Activated T-helper 17 cell treated with anti-CD3 and anti-CD28 coated beads, Interleukin-2, amount 50 U/mL, for 72 hours (primary cell): ENCODE measurements around the gene FUT1. TPM values are rescaled to one million over a fixed set of nuclear protein-coding genes. Genes with fewer than 3 reads are reported as not detected.
A peak's percentile ranks its signal among the peaks of the same experiment; 100 is the strongest.
"Not testable (repeated sequence)": the region's sequence is repeated elsewhere in the genome, so short reads cannot be mapped to it uniquely, and the experiment has no call there.

ENCODE experiments used
- ATAC-seq: fragments of 150-1000 bp; cut with Tn5 transposase; replicated peaks from 2 replicates; pipeline ENCODE4 v1.10.0; 2021; ENCODE audit warnings: mild to moderate bottlenecking, moderate library complexity
- H3K27ac Mint-ChIP-seq: one replicate; pipeline ENCODE4 v1.8.0; 2022; ENCODE audit warnings: mixed read lengths
- H3K27me3 Mint-ChIP-seq: one replicate; pipeline ENCODE4 v1.8.0; 2022; ENCODE audit warnings: mixed read lengths
- H3K36me3 Mint-ChIP-seq: one replicate; pipeline ENCODE4 v1.8.0; 2022; ENCODE audit warnings: low read depth, mild to moderate bottlenecking, mixed read lengths
- H3K4me1 Mint-ChIP-seq: one replicate; pipeline ENCODE4 v1.8.0; 2022; ENCODE audit warnings: mixed read lengths
- H3K4me3 Mint-ChIP-seq: one replicate; pipeline ENCODE4 v1.8.0; 2022; ENCODE audit warnings: mild to moderate bottlenecking, mixed read lengths
- H3K9me3 Mint-ChIP-seq: one replicate; pipeline ENCODE4 v1.8.0; 2022; ENCODE audit warnings: mixed read lengths
- total RNA-seq, 2 donors: library from RNA; stranded (reverse); gene quantifications; one replicate each; pipeline ENCODE4 v1.2.3, GENCODE V29; 2022

The FUT1 gene
- under 1 TPM; 0.30 to 0.40 TPM for total RNA-seq

DNA sequence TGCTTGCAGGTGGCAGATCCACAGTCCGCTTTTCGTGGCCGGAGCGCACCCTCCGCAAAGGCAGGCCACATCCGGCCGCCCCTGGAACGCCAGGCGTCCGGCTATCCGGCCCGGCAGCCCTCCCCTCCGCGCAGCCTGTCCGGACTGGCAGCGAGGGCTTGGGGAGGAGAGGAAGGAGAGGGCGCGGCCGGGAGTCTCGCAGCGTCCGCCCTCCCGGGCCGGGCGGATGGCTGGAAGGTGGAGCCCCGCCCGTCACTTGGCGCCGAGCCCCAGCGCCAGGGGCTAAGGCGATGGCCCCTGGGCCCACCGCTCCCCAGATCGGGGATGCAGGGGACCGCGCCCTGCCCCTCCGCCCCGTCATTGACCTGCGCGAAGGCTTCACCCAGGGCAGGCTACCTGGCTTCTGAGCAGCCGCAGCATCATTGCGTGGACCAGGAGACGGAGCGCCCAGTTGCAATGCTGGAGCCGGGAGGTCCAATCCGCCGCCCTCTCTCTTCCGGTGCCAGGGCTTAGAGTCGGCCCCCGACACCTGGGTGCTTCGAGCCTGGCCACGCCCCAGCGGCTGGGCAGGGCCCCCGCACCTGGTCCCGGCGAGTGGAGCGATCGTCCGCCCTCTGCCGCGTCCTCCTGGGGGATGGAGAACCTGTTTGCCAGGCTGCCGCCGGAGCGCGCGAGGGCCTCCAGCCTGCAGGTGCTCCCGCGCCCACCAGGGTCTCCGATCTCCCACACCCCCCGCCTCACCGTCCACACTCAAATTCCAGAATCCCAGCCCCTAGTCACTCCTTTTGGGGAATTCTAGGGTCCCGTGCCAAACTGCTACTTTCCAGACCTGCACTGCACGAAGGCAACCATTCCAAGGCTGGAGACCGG lies at the start of gene FUT1:
TSS of gene FUT1 (minus strand) at position 146 of the 870 bp plus-strand sequence. CDS start 1,360 bp downstream, outside the sequence.
- no peaks in the 10 kb centered on the region for H3K9me3 Mint-ChIP-seq
- no peak within 1 kb of the TSS for H3K27ac Mint-ChIP-seq
- no peaks in the 10 kb centered on the region for H3K36me3 Mint-ChIP-seq

DNA sequence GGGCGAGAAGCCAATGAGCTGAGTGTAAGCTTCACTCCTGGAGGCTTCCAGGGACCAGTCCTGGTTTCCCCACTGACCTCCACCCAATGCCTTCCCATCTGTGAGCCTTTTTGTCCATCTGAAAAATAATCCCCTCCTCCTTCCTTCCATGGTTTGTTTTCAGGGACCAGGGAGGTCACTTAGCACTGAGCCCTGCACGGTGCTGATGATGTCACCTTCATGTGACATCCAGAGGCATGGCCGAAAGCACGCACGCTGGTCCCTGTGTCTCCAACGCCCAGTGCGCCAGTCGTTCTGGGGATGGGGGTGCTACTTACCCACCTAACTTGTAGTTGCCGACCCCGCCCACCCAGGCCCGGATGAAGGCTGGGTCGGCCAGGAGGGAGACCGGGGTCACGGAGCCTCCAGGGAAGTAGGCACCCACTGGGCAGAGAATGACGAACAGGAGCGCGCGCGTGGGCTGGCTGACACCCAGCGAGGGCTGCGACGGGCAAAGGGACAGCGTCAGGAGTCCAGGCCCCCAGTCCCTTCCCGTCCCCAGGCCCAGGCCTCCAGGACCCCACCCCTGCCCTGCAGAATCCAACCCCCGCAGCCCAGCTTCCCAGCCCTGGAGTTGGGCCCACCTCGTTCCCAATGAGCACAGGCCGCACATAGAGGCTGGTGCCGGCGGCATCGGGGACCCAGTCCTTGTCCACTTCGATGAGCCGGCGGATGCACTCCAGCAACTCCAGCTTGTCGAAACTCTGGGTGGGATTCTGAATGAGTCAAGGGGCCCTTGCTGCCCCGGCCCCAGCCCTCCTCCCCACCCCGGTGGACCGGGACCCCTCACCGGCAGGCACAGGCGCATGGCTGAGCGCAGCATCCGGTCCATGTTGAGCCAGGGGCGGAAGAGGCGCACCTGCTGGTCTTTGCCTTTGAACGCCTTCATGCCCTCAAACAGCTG lies 47.2 kb upstream of the FUT1 start:
- Mint-ChIP-seq H3K9me3 (no peaks in the 10 kb centered on the region), H3K36me3 (no peaks in the 10 kb centered on the region), H3K4me3 (no peak overlapping the region), H3K27ac (no peak overlapping the region), H3K4me1 (peaks cover 9% of the 10 kb centered on the region), H3K27me3 (no peaks in the 10 kb centered on the region)
- no peak for ATAC-seq

More for the DNA sequence above, at the start of gene FUT1:
- Mint-ChIP-seq H3K4me3 (peak within 1 kb of the TSS; percentile 78), H3K27me3 (peaks cover 10% of the 10 kb centered on the region), H3K4me1 (peaks cover 8% of the 10 kb centered on the region)
- peak; percentile 79 for ATAC-seq

DNA sequence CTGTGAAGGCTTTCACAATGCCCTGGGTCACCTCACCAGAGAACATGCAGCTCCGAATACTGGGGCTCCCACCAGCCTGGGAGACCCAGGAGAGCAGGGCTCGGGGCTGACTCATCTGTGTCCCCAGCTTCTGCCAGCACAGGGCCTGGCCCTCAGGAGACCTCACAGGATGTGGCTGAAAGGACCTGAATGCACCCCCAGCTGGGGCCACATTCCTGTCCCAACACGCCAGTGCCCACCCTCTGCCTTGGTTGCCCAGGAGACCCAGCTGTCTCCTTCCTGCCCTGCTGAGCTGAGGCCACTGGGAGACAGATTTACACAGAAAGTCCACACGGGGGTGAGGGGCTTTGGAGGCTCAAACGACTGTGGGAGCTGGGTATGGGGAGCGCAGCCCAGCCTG lies 46.5 kb upstream of the FUT1 start:
- Mint-ChIP-seq H3K27me3 (no peaks in the 10 kb centered on the region), H3K27ac (no peak overlapping the region), H3K9me3 (no peaks in the 10 kb centered on the region), H3K4me3 (no peak overlapping the region), H3K36me3 (no peaks in the 10 kb centered on the region), H3K4me1 (peaks cover 9% of the 10 kb centered on the region)
- ATAC-seq = no peak

DNA sequence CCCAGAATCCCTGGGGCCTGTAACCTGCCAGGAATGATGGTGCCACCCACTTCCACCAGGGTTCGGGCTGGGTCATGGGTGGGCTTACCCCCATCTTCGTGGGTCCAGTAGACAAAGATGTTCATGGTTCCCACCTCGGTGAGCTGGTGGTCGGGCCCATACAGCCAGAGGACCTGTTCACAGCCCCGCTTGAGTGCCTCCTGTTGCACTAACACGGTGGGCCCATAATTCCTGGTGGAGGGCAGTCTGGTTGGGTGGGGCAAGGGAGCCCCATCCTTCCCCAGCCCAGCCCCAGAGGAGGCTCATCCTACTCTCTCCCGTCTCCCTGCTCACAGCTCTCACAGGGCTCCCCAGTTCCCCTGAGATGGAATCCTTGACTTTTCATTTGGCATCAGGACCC lies 44.7 kb upstream of the FUT1 start:
- Mint-ChIP-seq H3K27ac (peak overlapping the region; percentile 66), H3K9me3 (no peaks in the 10 kb centered on the region), H3K4me1 (peaks cover 9% of the 10 kb centered on the region), H3K36me3 (no peaks in the 10 kb centered on the region), H3K4me3 (no peak overlapping the region), H3K27me3 (no peaks in the 10 kb centered on the region)
- no peak for ATAC-seq

DNA sequence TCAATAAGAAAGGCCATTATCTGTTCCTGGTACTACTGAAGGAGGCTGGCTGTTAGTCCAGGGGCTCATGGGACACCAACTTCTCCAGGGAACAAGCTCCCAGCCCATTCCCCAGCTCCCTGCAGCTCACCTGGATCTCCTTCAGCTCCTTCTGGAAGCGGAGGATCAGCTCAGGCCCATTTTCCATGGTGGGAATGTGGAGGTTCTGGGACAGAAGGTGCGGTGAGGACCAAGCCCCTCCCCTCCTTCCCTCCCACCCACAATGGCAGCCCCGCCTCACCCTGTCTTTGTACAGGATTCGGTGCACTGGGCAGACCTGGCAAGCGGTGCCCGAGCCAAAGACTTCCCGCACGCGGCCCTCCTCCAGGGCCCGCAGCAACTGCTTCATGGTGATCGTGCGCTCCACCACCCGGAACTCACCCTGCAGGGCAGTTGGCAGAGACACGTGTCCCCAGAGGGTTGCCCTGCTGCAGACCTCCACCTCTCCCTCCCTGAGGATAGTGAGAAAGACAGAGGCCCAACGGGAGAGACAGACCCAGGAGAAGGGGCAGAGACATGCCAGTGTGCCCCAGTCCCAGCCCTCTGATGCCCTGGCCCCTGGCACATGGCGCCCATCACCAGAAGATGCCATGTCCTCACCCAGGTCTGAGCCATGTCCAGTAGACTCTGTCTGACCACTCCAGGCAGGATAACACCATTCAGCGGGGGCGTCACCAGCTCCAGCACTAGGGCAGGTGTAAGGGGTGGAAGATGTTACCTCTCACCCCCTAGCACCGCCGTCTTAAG lies 44.0 kb upstream of the FUT1 start:
- H3K27ac Mint-ChIP-seq = no peak overlapping the region
- H3K27me3 Mint-ChIP-seq = no peaks in the 10 kb centered on the region
- no peak overlapping the region for H3K4me3 Mint-ChIP-seq
- H3K9me3 Mint-ChIP-seq = no peaks in the 10 kb centered on the region
- no peak for ATAC-seq
- peaks cover 9% of the 10 kb centered on the region for H3K4me1 Mint-ChIP-seq
- H3K36me3 Mint-ChIP-seq = no peaks in the 10 kb centered on the region

DNA sequence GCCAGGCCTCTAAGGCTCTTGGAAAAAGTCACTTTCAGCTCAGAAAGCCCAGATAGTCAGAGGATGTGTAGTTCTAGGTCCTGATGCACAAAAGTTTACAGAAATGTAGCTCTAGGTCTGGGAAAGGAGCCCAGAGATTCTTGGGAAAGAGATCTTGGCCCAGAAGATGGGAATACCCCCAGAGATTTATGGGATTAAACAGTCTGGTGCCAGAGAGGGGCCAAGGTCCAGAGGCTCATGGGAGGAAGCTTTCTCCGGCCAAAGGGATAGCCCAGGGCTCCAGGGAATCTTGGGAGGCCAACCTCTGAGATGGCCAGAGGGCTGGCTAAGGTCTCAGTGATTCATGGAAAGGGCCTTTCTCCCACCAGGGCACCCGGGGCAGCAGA lies 43.2 kb upstream of the FUT1 start:
- Mint-ChIP-seq H3K36me3 (no peaks in the 10 kb centered on the region), H3K27ac (peak overlapping the region; percentile 94), H3K27me3 (no peaks in the 10 kb centered on the region), H3K9me3 (no peaks in the 10 kb centered on the region), H3K4me3 (peak overlapping the region; percentile 84), H3K4me1 (peaks cover 9% of the 10 kb centered on the region)
- no peak for ATAC-seq

DNA sequence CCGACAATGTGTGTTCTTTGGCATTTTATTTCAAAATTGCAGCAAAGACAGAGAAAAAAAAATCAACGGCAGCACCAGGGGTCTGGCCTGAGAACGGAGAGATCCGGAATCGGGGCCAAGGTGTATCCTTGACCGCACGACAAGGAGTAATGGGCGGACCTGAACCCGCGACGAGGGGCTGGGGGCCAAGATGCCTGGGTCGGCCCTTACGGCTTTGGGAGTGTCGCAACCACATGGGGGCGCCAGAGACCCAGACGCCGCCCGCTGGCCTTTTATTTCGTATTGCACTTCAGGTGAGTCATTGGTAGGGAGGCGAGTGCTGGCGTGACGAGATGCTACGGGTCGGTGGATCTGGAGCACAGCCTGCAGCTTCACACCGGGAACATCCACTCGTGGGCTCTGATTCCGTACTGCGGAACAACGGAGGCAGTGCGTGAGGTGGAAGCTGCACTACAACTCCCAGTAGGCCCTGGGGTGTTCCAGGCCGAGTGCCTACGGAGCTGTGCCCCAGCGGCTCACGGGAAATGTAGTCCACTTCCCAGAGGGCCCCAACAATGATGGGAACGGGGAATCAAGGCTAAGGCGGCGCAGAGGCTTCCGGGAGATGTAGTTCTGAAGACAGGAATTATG lies 42.7 kb upstream of the FUT1 start:
- Mint-ChIP-seq H3K27me3 (no peaks in the 10 kb centered on the region), H3K27ac (peak overlapping the region; percentile 94)

DNA sequence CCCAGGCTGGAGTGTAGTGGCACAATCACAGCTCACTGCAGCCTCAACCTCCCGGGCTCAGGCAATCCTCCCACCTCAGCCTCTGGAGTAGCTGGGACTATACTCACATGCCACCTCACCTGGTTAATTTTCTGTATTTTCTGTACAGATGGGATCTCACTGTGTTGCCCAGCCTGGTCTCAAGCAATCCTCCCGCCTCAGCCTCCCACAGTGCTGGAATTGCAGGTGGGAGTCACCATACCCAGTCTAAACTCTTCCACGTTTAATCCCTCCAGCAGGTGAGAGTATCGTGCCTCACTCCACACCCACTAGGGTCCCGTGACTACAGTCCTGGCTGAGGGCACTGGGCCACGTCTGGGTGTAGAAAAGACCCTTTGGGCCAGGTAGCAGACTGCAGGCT lies 41.9 kb upstream of the FUT1 start:
- Mint-ChIP-seq H3K36me3 (no peaks in the 10 kb centered on the region), H3K27ac (peak overlapping the region; percentile 94), H3K9me3 (no peaks in the 10 kb centered on the region), H3K4me1 (peaks cover 4% of the 10 kb centered on the region), H3K4me3 (peak overlapping the region; percentile 84), H3K27me3 (no peaks in the 10 kb centered on the region)
- ATAC-seq = no peak

More for the DNA sequence above, 42.7 kb upstream of the FUT1 start:
- ATAC-seq = peak; percentile 99
- H3K4me3 Mint-ChIP-seq = peak overlapping the region; percentile 84
- no peaks in the 10 kb centered on the region for H3K9me3 Mint-ChIP-seq
- H3K36me3 Mint-ChIP-seq = no peaks in the 10 kb centered on the region
- H3K4me1 Mint-ChIP-seq = peaks cover 6% of the 10 kb centered on the region

DNA sequence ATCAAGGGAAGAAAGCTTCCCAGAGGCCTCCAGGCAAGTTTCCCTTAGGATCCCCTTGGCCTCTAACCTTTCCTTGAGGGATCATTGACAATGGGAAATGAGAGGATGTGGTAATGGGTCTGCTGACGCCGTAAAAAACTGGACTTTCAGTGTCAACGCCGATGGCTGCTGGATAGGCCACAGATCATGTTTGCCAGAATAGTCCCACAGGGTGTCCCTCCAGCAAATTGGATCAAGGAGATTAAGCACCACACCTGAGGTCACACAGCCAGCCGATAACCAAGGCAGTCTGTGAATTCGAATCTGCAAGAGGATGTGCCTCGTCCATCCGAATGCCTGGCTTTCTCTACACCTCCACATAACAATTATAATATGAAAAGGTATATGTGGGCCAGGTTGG lies 40.8 kb upstream of the FUT1 start:
- Mint-ChIP-seq H3K27ac (no peak overlapping the region), H3K4me3 (no peak overlapping the region), H3K9me3 (no peaks in the 10 kb centered on the region), H3K4me1 (peaks cover 4% of the 10 kb centered on the region), H3K27me3 (no peaks in the 10 kb centered on the region), H3K36me3 (no peaks in the 10 kb centered on the region)
- no peak for ATAC-seq

DNA sequence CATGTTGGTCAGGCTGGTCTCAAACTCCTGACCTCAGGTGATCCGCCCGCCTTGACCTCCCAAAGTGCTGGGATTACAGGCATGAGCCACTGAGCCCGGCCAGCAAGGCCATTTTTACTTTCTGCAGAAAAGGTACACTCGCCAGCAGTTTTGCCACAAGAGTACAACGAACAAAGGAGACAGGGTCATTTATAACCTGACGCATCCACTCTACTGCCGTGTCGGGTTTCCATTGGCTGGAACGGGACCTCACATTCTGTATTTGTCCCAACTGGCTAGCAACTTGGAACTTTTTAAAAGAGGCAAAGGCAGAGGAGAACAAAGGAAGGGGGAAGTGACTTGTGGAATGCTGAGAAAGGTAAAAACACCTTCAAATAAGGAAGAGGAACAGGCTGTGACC lies 34.9 kb upstream of the FUT1 start:
- not testable (repeated sequence) for H3K4me1 Mint-ChIP-seq, H3K9me3 Mint-ChIP-seq, H3K4me3 Mint-ChIP-seq, H3K27ac Mint-ChIP-seq, H3K36me3 Mint-ChIP-seq, H3K27me3 Mint-ChIP-seq, ATAC-seq

DNA sequence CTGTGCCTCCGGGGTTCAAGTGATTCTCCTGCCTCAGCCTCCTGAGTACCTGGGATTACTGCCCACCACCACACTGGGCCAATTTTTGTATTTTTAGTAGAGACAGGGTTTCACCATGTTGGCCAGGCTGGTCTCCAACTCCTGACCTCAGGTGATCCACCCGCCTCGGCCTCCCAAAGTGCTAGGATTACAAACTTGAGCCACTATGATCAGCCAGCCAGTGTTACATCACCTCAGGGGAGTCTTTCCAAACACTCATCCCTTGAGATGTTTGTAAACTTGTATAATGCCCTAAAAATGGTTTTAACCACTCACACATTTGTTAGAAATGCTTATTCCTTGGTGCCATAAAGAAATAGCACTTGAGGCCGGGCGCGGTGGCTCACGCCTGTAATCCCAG lies 34.0 kb upstream of the FUT1 start:
- H3K27me3 Mint-ChIP-seq, H3K27ac Mint-ChIP-seq, H3K9me3 Mint-ChIP-seq, H3K36me3 Mint-ChIP-seq, ATAC-seq, H3K4me3 Mint-ChIP-seq, H3K4me1 Mint-ChIP-seq: not testable (repeated sequence)

DNA sequence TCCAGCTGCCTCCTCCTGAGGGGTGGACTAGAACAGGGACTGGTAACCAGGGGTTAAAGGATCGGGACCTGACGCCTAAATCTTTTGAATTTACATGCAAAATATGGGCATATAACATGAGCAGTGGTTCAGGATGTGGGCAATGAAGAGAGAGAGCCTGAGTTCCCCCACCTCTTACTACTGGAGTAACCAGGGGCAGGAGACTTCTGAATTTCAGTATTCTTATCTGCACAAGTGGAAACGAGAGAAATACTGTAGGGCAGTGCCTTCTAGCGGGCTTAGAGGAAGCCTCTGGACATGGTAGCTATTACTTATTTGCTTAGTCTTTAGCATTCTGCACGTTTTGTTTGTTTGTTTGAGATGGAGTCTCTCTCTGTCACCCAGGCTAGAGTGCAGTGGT lies 32.1 kb upstream of the FUT1 start:
- Mint-ChIP-seq H3K27ac (no peak overlapping the region), H3K9me3 (no peaks in the 10 kb centered on the region), H3K4me3 (no peak overlapping the region), H3K36me3 (no peaks in the 10 kb centered on the region), H3K4me1 (no peaks in the 10 kb centered on the region), H3K27me3 (peaks cover 6% of the 10 kb centered on the region)
- ATAC-seq = no peak

DNA sequence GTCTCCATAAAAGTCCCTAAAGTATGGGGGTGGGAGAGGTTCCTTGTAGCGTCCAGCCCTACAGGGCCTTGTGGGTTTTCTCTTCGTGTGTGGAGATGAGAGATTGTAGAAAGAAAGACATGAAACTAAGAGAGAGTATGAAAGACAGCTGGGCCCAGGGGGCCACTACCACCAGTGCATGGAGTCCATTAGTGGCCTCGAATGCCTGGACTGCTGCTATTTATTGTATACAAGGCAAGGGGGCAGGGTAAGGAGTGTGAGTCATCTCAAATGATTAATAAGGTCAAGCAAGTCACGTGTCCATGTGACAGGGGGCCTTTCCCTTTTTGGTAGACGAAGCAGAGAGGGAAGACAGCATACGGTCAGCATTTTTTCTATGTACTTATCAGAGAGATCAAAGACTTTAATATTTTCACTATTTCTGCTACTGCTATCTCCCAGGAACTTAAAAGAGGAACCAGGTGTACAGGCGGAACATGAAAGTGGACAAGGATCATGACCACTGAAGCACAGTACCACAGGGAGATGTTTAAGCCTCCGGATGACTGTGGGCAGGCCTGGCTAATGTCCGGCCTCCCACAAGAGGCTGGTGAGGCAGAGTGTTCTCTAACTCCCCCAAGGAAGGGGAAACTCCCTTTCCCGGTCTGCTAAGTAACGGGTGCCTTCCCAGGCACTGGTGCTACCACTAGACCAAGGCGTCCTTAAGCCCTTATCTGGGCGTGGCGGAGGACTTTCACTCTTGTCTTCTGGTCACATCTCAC lies 28.4 kb upstream of the FUT1 start:
- no peak overlapping the region for H3K4me3 Mint-ChIP-seq
- peaks cover 6% of the 10 kb centered on the region for H3K27me3 Mint-ChIP-seq
- ATAC-seq = no peak
- H3K36me3 Mint-ChIP-seq = no peaks in the 10 kb centered on the region
- no peaks in the 10 kb centered on the region for H3K9me3 Mint-ChIP-seq
- H3K27ac Mint-ChIP-seq = no peak overlapping the region
- H3K4me1 Mint-ChIP-seq = no peaks in the 10 kb centered on the region
